K562 (cell line): ENCODE data around the gene SMG6. TPM values are rescaled to one million over a fixed set of nuclear protein-coding genes. Genes with fewer than 3 reads are reported as not detected.

Experiments
- ARID1B ChIP-seq: fragments of 450-650 bp; IDR thresholded peaks from 2 replicates; pipeline ENCODE4 v1.6.1; 2016; ENCODE audit warnings: antibody characterized with exemption, mild to moderate bottlenecking, inconsistent platforms
- CSDE1 ChIP-seq, 2 experiments: fragments of 450-650 bp; IDR thresholded peaks; 2 replicates each; pipeline ENCODE4 v1.6.1; 2016; ENCODE audit warnings: mild to moderate bottlenecking in 1 of 2
- CTBP1 ChIP-seq: fragments of 450-650 bp; IDR thresholded peaks from 2 replicates; pipeline ENCODE4 v1.6.1; 2016; ENCODE audit warnings: borderline replicate concordance
- ELF2 ChIP-seq: fragments of 250-450 bp; sonication (Bioruptor Pico); IDR thresholded peaks from 2 replicates; pipeline ENCODE4 v1.5.0; 2021; ENCODE audit warnings: mild to moderate bottlenecking
- FOSL1 ChIP-seq: fragments of 200-800 bp; sonication (Bioruptor generic); conservative IDR thresholded peaks from 2 replicates; pipeline ENCODE4 v1.6.1; 2016; ENCODE audit warnings: missing genetic modification characterization, missing compliant biosample characterization
- FOXO4 ChIP-seq: fragments of 450-650 bp; formaldehyde crosslinking; IDR thresholded peaks from 2 replicates; pipeline ENCODE4 v1.4.0; 2020; ENCODE audit warnings: mild to moderate bottlenecking, moderate library complexity
- HNRNPH1 ChIP-seq: fragments of 200-400 bp; formaldehyde crosslinking; optimal IDR thresholded peaks from 2 replicates; pipeline ENCODE3; 2017; ENCODE audit warnings: low read depth, mild to moderate bottlenecking, low read length, moderate library complexity
- KAT7 ChIP-seq: sonication (generic); formaldehyde crosslinking; IDR thresholded peaks from 2 replicates; pipeline ENCODE4 v1.8.0; 2022; ENCODE audit warnings: missing genetic modification reagents, mild to moderate bottlenecking, borderline replicate concordance
- KHSRP ChIP-seq: fragments of 450-650 bp; IDR thresholded peaks from 2 replicates; pipeline ENCODE4 v1.6.1; 2017
- PHF21A ChIP-seq: fragments of 450-650 bp; IDR thresholded peaks from 2 replicates; pipeline ENCODE4 v1.6.1; 2017; ENCODE audit warnings: low read depth, borderline replicate concordance
- PTRF ChIP-seq: fragments of 450-650 bp; IDR thresholded peaks from 2 replicates; pipeline ENCODE4 v1.6.1; 2016; ENCODE audit warnings: mild to moderate bottlenecking, missing genetic modification characterization, missing compliant biosample characterization
- RFX5 ChIP-seq: IDR thresholded peaks from 2 replicates; pipeline ENCODE4 v1.6.1; 2011; ENCODE audit warnings: low read depth, mild to moderate bottlenecking, improper control_type of control experiment, low read length
- SIX5 ChIP-seq, 2 experiments: IDR thresholded peaks; 2 replicates each; pipeline ENCODE4 v1.6.1; 2011; ENCODE audit warnings: low read length in 2 of 2, borderline replicate concordance in 1 of 2, low read depth in 1 of 2, mild to moderate bottlenecking in 1 of 2, moderate library complexity in 1 of 2; ENCODE audit not compliant: insufficient read depth in 1 of 2
- STAT5B ChIP-seq: fragments of 250-450 bp; sonication (Bioruptor Pico); IDR thresholded peaks from 2 replicates; pipeline ENCODE4 v1.8.0; 2021; ENCODE audit warnings: mild to moderate bottlenecking, inconsistent platforms
- TCF7L2 ChIP-seq: fragments of 150-350 bp; IDR thresholded peaks from 2 replicates; pipeline ENCODE4 v1.6.1; 2016; ENCODE audit warnings: low read depth, mild to moderate bottlenecking, low read length, moderate library complexity
- TEAD4 ChIP-seq, 2 experiments: sonication (generic) in 1 of 2; formaldehyde crosslinking in 1 of 2; IDR thresholded peaks; 2 replicates each; pipeline versions ENCODE4 v1.6.1 to v1.8.0; 2012 to 2022; ENCODE audit warnings: borderline replicate concordance in 1 of 2, inconsistent platforms in 1 of 2, low read length in 1 of 2, mild to moderate bottlenecking in 1 of 2, missing genetic modification reagents in 1 of 2
- ZBED1 ChIP-seq: IDR thresholded peaks from 2 replicates; pipeline ENCODE4 v1.6.1; 2014
- ZNF143 ChIP-seq: sonication (generic); formaldehyde crosslinking; IDR thresholded peaks from 2 replicates; pipeline ENCODE4 v1.9.0; 2022; ENCODE audit warnings: mild to moderate bottlenecking, missing genetic modification reagents
- ZNF146 ChIP-seq: IDR thresholded peaks from one replicate; pipeline ENCODE4 v1.6.1; 2018; ENCODE audit warnings: missing compliant biosample characterization; ENCODE audit not compliant: unreplicated experiment
- ZNF224 ChIP-seq: sonication (generic); formaldehyde crosslinking; IDR thresholded peaks from 2 replicates; pipeline ENCODE4 v1.8.0; 2022; ENCODE audit warnings: mild to moderate bottlenecking, missing genetic modification reagents
- ZNF280B ChIP-seq: fragments of 250-450 bp; sonication (Bioruptor Pico); IDR thresholded peaks from 2 replicates; pipeline ENCODE4 v1.5.1; 2021; ENCODE audit warnings: mild to moderate bottlenecking
- polyA plus RNA-seq, 8 experiments: library from polyadenylated mRNA; depleted of rRNA in 4 of 8; stranded (reverse) in 5 of 8; unstranded in 3 of 8; fragments of >200 nt; fragmentation: Nextera tagmentation in 2 of 8; fragmentation: Illumina TruSeq in 1 of 8; extraction: Ambion mirVana in 2 of 8; extraction: Trizol in 1 of 8; gene quantifications; 2 replicates each; pipeline versions ENCODE4 v1.2.1 to v1.2.3, GENCODE V29; 2011 to 2014; ENCODE audit warnings: inconsistent platforms in 1 of 8, missing spikeins in 1 of 8
- total RNA-seq, 7 experiments: library from RNA; depleted of rRNA in 6 of 7; stranded (reverse); fragments of >200 nt in 6 of 7; fragmentation: Illumina TruSeq in 2 of 7; extraction: Trizol in 2 of 7; gene quantifications; 2 replicates each; pipeline versions ENCODE4 v1.2.1 to v1.2.3, GENCODE V29; 2011 to 2021; ENCODE audit warnings: low replicate concordance in 1 of 7
- TF ChIP-seq, protein P1 (sequence below): fragments of 450-650 bp; IDR thresholded peaks from 2 replicates; pipeline ENCODE4 v1.7.0; 2016; ENCODE audit warnings: borderline replicate concordance
- TF ChIP-seq, protein P2 (sequence below): sonication (generic); IDR thresholded peaks from 2 replicates; pipeline ENCODE4 v1.6.1; 2016

Gene SMG6
- total and polyA plus RNA-seq, 9 of the 15 experiments (the other 6 are each of a cell fraction or from before 2014, with no cell fraction given), result 0.44 to 13.9 (median 6.0) TPM

DNA sequence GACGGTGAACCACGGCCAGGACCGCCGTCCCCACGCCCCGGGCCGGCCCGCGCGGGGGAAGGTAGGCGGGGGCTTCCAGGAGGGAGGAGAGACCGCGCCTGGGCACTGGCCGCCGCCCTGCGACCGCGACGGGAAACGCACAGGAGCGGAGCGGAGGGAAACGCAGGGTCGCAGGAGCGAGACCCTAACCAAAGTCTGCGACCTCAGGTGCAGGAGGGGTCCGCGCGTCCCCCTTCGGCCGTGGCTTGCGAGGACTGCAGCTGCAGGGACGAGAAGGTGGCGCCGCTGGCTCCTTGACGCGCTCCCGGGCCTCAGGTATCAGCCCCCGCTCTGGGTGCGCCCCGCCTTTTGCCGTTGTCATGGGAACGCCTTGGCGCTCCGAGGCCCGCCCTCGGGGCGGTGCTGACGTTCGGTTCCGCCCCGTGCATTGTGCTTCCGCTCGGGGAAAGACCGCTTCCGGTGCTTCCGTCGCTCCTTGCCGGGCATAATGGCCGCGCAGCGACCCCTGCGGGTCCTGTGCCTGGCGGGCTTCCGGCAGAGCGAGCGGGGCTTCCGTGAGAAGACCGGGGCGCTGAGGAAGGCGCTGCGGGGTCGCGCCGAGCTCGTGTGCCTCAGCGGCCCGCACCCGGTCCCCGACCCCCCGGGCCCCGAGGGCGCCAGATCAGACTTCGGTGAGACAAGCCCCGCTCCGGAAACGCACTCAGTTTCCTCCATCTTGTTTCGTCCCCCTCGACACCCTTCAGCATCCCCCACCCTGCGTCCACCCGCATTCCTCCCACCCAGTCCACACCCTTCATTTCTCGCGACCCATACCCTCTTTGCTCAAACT lies 261.8 kb downstream of the SMG6 start, which contains the start of gene OVCA2 (continued):
- TF ChIP-seq ZNF280B (CRISPR knock-in tag), result no peak
- no peak for TF ChIP-seq FOXO4 (CRISPR knock-in tag)
- TF ChIP-seq CSDE1 (IDR thresholded peaks at IDR 0.05), result peak; percentile 36 to 93; a peak in 2 of 4 replicates
- TF ChIP-seq, protein P1, sequence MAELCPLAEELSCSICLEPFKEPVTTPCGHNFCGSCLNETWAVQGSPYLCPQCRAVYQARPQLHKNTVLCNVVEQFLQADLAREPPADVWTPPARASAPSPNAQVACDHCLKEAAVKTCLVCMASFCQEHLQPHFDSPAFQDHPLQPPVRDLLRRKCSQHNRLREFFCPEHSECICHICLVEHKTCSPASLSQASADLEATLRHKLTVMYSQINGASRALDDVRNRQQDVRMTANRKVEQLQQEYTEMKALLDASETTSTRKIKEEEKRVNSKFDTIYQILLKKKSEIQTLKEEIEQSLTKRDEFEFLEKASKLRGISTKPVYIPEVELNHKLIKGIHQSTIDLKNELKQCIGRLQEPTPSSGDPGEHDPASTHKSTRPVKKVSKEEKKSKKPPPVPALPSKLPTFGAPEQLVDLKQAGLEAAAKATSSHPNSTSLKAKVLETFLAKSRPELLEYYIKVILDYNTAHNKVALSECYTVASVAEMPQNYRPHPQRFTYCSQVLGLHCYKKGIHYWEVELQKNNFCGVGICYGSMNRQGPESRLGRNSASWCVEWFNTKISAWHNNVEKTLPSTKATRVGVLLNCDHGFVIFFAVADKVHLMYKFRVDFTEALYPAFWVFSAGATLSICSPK, result no peak
- TF ChIP-seq ZNF143, result no peak
- no peak for TF ChIP-seq ARID1B
- TF ChIP-seq CTBP1, result peak; percentile 68; the same call in 1 of the 2 replicates
- TF ChIP-seq, protein P2, sequence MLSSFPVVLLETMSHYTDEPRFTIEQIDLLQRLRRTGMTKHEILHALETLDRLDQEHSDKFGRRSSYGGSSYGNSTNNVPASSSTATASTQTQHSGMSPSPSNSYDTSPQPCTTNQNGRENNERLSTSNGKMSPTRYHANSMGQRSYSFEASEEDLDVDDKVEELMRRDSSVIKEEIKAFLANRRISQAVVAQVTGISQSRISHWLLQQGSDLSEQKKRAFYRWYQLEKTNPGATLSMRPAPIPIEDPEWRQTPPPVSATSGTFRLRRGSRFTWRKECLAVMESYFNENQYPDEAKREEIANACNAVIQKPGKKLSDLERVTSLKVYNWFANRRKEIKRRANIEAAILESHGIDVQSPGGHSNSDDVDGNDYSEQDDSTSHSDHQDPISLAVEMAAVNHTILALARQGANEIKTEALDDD, result no peak
- TF ChIP-seq PHF21A, result no peak
- TF ChIP-seq ZNF224 (CRISPR knock-in tag), result no peak
- no peak; the same call in 1 of the 2 replicates for TF ChIP-seq ZBED1
- TF ChIP-seq PTRF (tag), result no peak
- no peak for TF ChIP-seq TEAD4 (IDR thresholded peaks at IDR 0.05; ENCODE audit: low read length)
- no peak for TF ChIP-seq TEAD4 (CRISPR knock-in tag; IDR thresholded peaks at IDR 0.05; ENCODE audit: borderline replicate concordance)
- 0 out of 2 replicates have a peak, but pooled peaks have one; percentile 20 for TF ChIP-seq FOSL1 (tag)
- no peak for TF ChIP-seq RFX5
- TF ChIP-seq HNRNPH1, result no peak
- no peak for TF ChIP-seq ZNF146 (CRISPR knock-in tag)
- TF ChIP-seq STAT5B (CRISPR knock-in tag), result no peak
- TF ChIP-seq KHSRP, result no peak
- no peak for TF ChIP-seq ELF2
- no peak for TF ChIP-seq KAT7 (CRISPR knock-in tag)
- TF ChIP-seq TCF7L2, result no peak
- TF ChIP-seq SIX5 (IDR thresholded peaks at IDR 0.05; ENCODE audit: borderline replicate concordance in 1 of 2, insufficient read depth in 1 of 2, low read depth in 1 of 2, low read length in 2 of 2), result peak; percentile 64 to 76; a peak in 3 of 4 replicates
